Astrocyte (in vitro differentiated cells and primary cell): ENCODE data around the gene TBC1D2B. TPM values are rescaled to one million over a fixed set of nuclear protein-coding genes. Genes with fewer than 3 reads are reported as not detected.

Experiments
- DNase-seq: peaks from one replicate; pipeline ENCODE4 v3.0.0-alpha.2; 2010; ENCODE audit warnings: low read depth
- FAIRE-seq: peaks from 2 replicates; lab custom pipeline; 2011; peaks lifted over from hg19 to GRCh38; lab: Jason Lieb, UNC
- H2AFZ ChIP-seq: 2 replicates; pipeline ENCODE4 v1.6.0; 2012; ENCODE audit warnings: low read depth, low read length, inconsistent platforms
- H3K27ac ChIP-seq: 2 replicates; pipeline ENCODE4 v1.5.1; 2011; ENCODE audit warnings: low read depth, low read length, inconsistent platforms
- H3K27me3 ChIP-seq: 2 replicates; pipeline ENCODE4 v1.6.0; 2011; ENCODE audit warnings: low read length, inconsistent platforms; ENCODE audit not compliant: insufficient read depth
- H3K36me3 ChIP-seq: 2 replicates; pipeline ENCODE4 v1.5.1; 2011; ENCODE audit warnings: low read length, inconsistent platforms; ENCODE audit not compliant: insufficient read depth
- H3K4me1 ChIP-seq: 2 replicates; pipeline ENCODE4 v1.5.1; 2011; ENCODE audit warnings: low read length, inconsistent platforms; ENCODE audit not compliant: insufficient read depth
- H3K4me2 ChIP-seq: 2 replicates; pipeline ENCODE4 v1.6.0; 2012; ENCODE audit warnings: low read length, inconsistent platforms
- H3K4me3 ChIP-seq: 2 replicates; pipeline ENCODE4 v1.5.1; 2011; ENCODE audit warnings: low read depth, mild to moderate bottlenecking, low read length, inconsistent platforms; ENCODE audit not compliant: insufficient read depth
- H3K79me2 ChIP-seq: 2 replicates; pipeline ENCODE4 v1.6.0; 2012; ENCODE audit warnings: mild to moderate bottlenecking, low read length, inconsistent platforms; ENCODE audit not compliant: insufficient read depth
- H3K9ac ChIP-seq: 2 replicates; pipeline ENCODE4 v1.6.0; 2012; ENCODE audit warnings: mild to moderate bottlenecking, low read length, inconsistent platforms
- H3K9me3 ChIP-seq: 2 replicates; pipeline ENCODE4 v1.5.1; 2012; ENCODE audit warnings: low read depth, mild to moderate bottlenecking, low read length, inconsistent platforms; ENCODE audit not compliant: insufficient read depth
- H4K20me1 ChIP-seq: 2 replicates; pipeline ENCODE4 v1.6.0; 2012; ENCODE audit warnings: low read length, inconsistent platforms; ENCODE audit not compliant: insufficient read depth
- H3K27ac Mint-ChIP-seq: one replicate; pipeline ENCODE4 v1.8.0; 2021; ENCODE audit warnings: mild to moderate bottlenecking, mixed read lengths; ENCODE audit not compliant: unreplicated experiment
- H3K27me3 Mint-ChIP-seq: one replicate; pipeline ENCODE4 v1.8.0; 2021; ENCODE audit warnings: low read depth, mixed read lengths; ENCODE audit not compliant: unreplicated experiment
- H3K36me3 Mint-ChIP-seq: one replicate; pipeline ENCODE4 v1.8.0; 2021; ENCODE audit warnings: low read depth, mixed read lengths; ENCODE audit not compliant: unreplicated experiment
- H3K4me1 Mint-ChIP-seq: one replicate; pipeline ENCODE4 v1.8.0; 2021; ENCODE audit warnings: low read depth, mixed read lengths; ENCODE audit not compliant: unreplicated experiment
- H3K4me3 Mint-ChIP-seq: one replicate; pipeline ENCODE4 v1.8.0; 2021; ENCODE audit warnings: mild to moderate bottlenecking, moderate library complexity, mixed read lengths; ENCODE audit not compliant: unreplicated experiment
- H3K9me3 Mint-ChIP-seq: one replicate; pipeline ENCODE4 v1.8.0; 2021; ENCODE audit warnings: mild to moderate bottlenecking, mixed read lengths; ENCODE audit not compliant: unreplicated experiment
- CTCF ChIP-seq: IDR thresholded peaks from 2 replicates; pipeline ENCODE4 v1.5.1; 2011; ENCODE audit warnings: low read depth, mild to moderate bottlenecking, inconsistent platforms, low read length, moderate library complexity; ENCODE audit not compliant: insufficient read depth
- EZH2 ChIP-seq: IDR thresholded peaks from 2 replicates; pipeline ENCODE4 v1.6.1; 2012; ENCODE audit warnings: mild to moderate bottlenecking, low read length, inconsistent platforms; ENCODE audit not compliant: insufficient read depth
- total RNA-seq: library from RNA; stranded (reverse); gene quantifications from 2 replicates; pipeline ENCODE4 v1.2.1, GENCODE V29; 2021

TBC1D2B gene
- total RNA-seq, 1 donor from 2014 or later, result 21.3 TPM

- H3K4me3 ChIP-seq, result no peak overlapping the region
Observed at GRCh38 chr15:78049691-78050440, 27.6 kb downstream of the TBC1D2B start.

DNA sequence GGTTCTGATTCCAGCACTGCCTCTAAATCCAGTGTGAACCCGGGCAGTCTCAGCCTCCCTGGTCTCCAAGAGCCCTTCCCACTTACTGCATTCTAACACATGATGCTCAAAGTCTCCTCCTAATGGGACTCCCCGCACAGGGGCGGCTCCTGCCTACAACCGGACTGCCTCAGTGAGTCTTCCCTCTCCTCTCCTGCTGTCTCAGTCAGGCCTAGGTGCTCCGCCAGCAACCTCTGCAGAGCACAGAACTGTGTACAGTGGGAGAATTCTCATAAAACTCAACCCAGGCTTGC, 28.9 kb downstream of the TBC1D2B start:
- Histone ChIP-seq H3K36me3 (peaks cover 11% of the 10 kb centered on the region), H2AFZ (no peak overlapping the region), H3K27ac (no peak overlapping the region), H3K79me2 (peaks cover 13% of the 10 kb centered on the region), H3K9ac (no peak overlapping the region), H3K4me2 (no peak overlapping the region), H3K4me3 (no peak overlapping the region), H3K27me3 (no peaks in the 10 kb centered on the region), H3K9me3 (no peaks in the 10 kb centered on the region), H3K4me1 (peaks cover 38% of the 10 kb centered on the region), H4K20me1 (peaks cover 53% of the 10 kb centered on the region)
- Mint-ChIP-seq H3K4me3 (no peak overlapping the region), H3K9me3 (peaks cover 3% of the 10 kb centered on the region), H3K4me1 (peaks cover 39% of the 10 kb centered on the region), H3K27me3 (no peaks in the 10 kb centered on the region), H3K27ac (peak overlapping the region; percentile 60), H3K36me3 (peaks cover 4% of the 10 kb centered on the region)
- no peak for TF ChIP-seq EZH2
- no peak for TF ChIP-seq CTCF
- no peak for DNase-seq
- no peak for FAIRE-seq

More at GRCh38 chr15:78049691-78050440, 27.6 kb downstream of the TBC1D2B start:
- Mint-ChIP-seq H3K4me1 (peaks cover 39% of the 10 kb centered on the region), H3K27ac (no peak overlapping the region), H3K4me3 (no peak overlapping the region), H3K36me3 (peaks cover 3% of the 10 kb centered on the region), H3K27me3 (no peaks in the 10 kb centered on the region), H3K9me3 (no peaks in the 10 kb centered on the region)
- peak overlapping the region; percentile 61 for H3K27ac ChIP-seq
- H2AFZ ChIP-seq, result no peak overlapping the region
- H3K4me1 ChIP-seq, result peaks cover 38% of the 10 kb centered on the region
- FAIRE-seq (peak; percentile 23), DNase-seq (peak; percentile 91)
- no peak for TF ChIP-seq CTCF
- TF ChIP-seq EZH2, result no peak
- no peaks in the 10 kb centered on the region for H3K9me3 ChIP-seq
- peaks cover 10% of the 10 kb centered on the region for H3K36me3 ChIP-seq
- peaks cover 26% of the 10 kb centered on the region for H3K79me2 ChIP-seq
- peak overlapping the region; percentile 45 for H3K9ac ChIP-seq
- H3K4me2 ChIP-seq, result peak overlapping the region; percentile 56
- H4K20me1 ChIP-seq, result peaks cover 59% of the 10 kb centered on the region
- no peaks in the 10 kb centered on the region for H3K27me3 ChIP-seq
